Measurements from ENCODE around the gene BLOC1S3. TPM values are rescaled to one million over a fixed set of nuclear protein-coding genes. Genes with fewer than 3 reads are reported as not detected.

The BLOC1S3 gene
- polyA plus RNA-seq, 2 of the 4 experiments (the other 2 are of a cell fraction), result 7.5 to 12.2 TPM

GRCh38 chr19:45150751-45151281 is 27.8 kb upstream of the BLOC1S3 start:
- ChIA-PET CTCF (interaction anchor here (1.2 to 1.8 kb wide), 5 partner anchors 9 to 49 kb away, joined by 3 to 9 read pairs (median 5); no protein-coding TSS in a partner anchor), POLR2A (interaction anchor here (1.0 kb wide), 1 partner anchor 59 kb away, joined by 3 read pairs; no protein-coding TSS in a partner anchor)
- Histone ChIP-seq H3K4me1 (peaks cover 21% of the 10 kb centered on the region; the same call in 2 of the 3 replicates), H3K9me3 (no peaks in the 10 kb centered on the region), H3K4me3 (no peak overlapping the region), H3K27ac (peak overlapping the region in 1 of 2 experiments; percentile 26; a peak in 1 of 6 replicates), H3K4me2 (no peak overlapping the region)
- WGBS (ENCODE audit: missing lambda C conversion rate), result 58% methylated on average over 4 of the region's 4 CpGs
- FAIRE-seq, result no peak
- DNase-seq (ENCODE audit: low read depth in 1 of 2, low spot score in 1 of 2), result no peak
- TF ChIP-seq BHLHE40 (IDR thresholded peaks at IDR 0.05; ENCODE audit: low read depth, low read length) (no peak), HDAC2 (IDR thresholded peaks at IDR 0.05) (no peak), CBX2 (IDR thresholded peaks at IDR 0.05; ENCODE audit: borderline replicate concordance, low read depth) (no peak), ZSCAN20 (CRISPR knock-in tag; IDR thresholded peaks at IDR 0.05) (no peak), NFE2L2 (conservative IDR thresholded peaks at IDR 0.05; ENCODE audit: low read length) (no peak), MYC (IDR thresholded peaks at IDR 0.05; ENCODE audit: borderline replicate concordance, low read length) (no peak), SMC3 (IDR thresholded peaks at IDR 0.05) (no peak)
- TF ChIP-seq, protein P1, sequence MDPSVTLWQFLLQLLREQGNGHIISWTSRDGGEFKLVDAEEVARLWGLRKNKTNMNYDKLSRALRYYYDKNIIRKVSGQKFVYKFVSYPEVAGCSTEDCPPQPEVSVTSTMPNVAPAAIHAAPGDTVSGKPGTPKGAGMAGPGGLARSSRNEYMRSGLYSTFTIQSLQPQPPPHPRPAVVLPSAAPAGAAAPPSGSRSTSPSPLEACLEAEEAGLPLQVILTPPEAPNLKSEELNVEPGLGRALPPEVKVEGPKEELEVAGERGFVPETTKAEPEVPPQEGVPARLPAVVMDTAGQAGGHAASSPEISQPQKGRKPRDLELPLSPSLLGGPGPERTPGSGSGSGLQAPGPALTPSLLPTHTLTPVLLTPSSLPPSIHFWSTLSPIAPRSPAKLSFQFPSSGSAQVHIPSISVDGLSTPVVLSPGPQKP (IDR thresholded peaks at IDR 0.05; ENCODE audit: low read depth, low read length), result no peak
- ATAC-seq, result no peak

DNA sequence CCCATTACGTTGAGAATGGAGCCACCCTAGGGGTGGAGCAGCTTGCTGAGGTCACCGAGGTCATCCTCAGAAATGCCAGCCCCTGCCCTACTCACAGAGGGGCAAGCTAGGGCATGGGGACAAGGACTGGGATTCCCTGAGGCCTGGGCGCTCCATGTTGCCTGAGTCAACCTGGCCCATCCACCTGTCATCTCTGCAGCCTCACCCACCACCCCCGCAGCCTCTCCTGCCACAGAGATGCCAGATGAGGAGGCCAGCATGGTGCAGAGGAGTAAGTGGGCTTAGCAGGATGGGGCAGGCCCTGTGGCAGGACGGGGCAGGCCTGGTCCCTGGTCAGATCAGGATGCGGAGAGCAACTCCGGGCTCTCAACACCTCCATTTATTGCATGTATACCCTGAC is 27.3 kb upstream of the BLOC1S3 start:
- no peak for TF ChIP-seq RNF2 (IDR thresholded peaks at IDR 0.05; ENCODE audit: borderline replicate concordance, low read depth)
- no peak for TF ChIP-seq RARB (CRISPR knock-in tag; IDR thresholded peaks at IDR 0.05)
- TF ChIP-seq RAD21 (conservative IDR thresholded peaks at IDR 0.05 in 1 of 2, IDR thresholded peaks at IDR 0.05 in 1 of 2), result no peak
- TF ChIP-seq KDM5A (IDR thresholded peaks at IDR 0.05), result no peak
- no peak for TF ChIP-seq HOXB5 (CRISPR knock-in tag; IDR thresholded peaks at IDR 0.05)
- no peak for TF ChIP-seq MAFK (IDR thresholded peaks at IDR 0.05; ENCODE audit: partially characterized antibody)
- TF ChIP-seq JUN (IDR thresholded peaks at IDR 0.05), result no peak
- no peak for TF ChIP-seq CEBPB (IDR thresholded peaks at IDR 0.05)
- no peak for TF ChIP-seq POLR2A (IDR thresholded peaks at IDR 0.05; ENCODE audit: low read length)
- no peak for TF ChIP-seq TFCP2L1 (CRISPR knock-in tag; IDR thresholded peaks at IDR 0.05)
- TF ChIP-seq RCOR1 (IDR thresholded peaks at IDR 0.05; ENCODE audit: low read depth, low read length), result no peak
- TF ChIP-seq, protein P2, sequence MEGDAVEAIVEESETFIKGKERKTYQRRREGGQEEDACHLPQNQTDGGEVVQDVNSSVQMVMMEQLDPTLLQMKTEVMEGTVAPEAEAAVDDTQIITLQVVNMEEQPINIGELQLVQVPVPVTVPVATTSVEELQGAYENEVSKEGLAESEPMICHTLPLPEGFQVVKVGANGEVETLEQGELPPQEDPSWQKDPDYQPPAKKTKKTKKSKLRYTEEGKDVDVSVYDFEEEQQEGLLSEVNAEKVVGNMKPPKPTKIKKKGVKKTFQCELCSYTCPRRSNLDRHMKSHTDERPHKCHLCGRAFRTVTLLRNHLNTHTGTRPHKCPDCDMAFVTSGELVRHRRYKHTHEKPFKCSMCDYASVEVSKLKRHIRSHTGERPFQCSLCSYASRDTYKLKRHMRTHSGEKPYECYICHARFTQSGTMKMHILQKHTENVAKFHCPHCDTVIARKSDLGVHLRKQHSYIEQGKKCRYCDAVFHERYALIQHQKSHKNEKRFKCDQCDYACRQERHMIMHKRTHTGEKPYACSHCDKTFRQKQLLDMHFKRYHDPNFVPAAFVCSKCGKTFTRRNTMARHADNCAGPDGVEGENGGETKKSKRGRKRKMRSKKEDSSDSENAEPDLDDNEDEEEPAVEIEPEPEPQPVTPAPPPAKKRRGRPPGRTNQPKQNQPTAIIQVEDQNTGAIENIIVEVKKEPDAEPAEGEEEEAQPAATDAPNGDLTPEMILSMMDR (IDR thresholded peaks at IDR 0.05), result no peak
- no peak for TF ChIP-seq MAZ (IDR thresholded peaks at IDR 0.05; ENCODE audit: borderline replicate concordance, low read depth, low read length)
- TF ChIP-seq, protein P3, sequence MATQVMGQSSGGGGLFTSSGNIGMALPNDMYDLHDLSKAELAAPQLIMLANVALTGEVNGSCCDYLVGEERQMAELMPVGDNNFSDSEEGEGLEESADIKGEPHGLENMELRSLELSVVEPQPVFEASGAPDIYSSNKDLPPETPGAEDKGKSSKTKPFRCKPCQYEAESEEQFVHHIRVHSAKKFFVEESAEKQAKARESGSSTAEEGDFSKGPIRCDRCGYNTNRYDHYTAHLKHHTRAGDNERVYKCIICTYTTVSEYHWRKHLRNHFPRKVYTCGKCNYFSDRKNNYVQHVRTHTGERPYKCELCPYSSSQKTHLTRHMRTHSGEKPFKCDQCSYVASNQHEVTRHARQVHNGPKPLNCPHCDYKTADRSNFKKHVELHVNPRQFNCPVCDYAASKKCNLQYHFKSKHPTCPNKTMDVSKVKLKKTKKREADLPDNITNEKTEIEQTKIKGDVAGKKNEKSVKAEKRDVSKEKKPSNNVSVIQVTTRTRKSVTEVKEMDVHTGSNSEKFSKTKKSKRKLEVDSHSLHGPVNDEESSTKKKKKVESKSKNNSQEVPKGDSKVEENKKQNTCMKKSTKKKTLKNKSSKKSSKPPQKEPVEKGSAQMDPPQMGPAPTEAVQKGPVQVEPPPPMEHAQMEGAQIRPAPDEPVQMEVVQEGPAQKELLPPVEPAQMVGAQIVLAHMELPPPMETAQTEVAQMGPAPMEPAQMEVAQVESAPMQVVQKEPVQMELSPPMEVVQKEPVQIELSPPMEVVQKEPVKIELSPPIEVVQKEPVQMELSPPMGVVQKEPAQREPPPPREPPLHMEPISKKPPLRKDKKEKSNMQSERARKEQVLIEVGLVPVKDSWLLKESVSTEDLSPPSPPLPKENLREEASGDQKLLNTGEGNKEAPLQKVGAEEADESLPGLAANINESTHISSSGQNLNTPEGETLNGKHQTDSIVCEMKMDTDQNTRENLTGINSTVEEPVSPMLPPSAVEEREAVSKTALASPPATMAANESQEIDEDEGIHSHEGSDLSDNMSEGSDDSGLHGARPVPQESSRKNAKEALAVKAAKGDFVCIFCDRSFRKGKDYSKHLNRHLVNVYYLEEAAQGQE (IDR thresholded peaks at IDR 0.05), result no peak
- no peak for TF ChIP-seq CHD4 (IDR thresholded peaks at IDR 0.05; ENCODE audit: borderline replicate concordance)
- TF ChIP-seq GATA3 (IDR thresholded peaks at IDR 0.05; ENCODE audit: borderline replicate concordance), result no peak
- Histone ChIP-seq H3K27ac (peak overlapping the region in 1 of 2 experiments; percentile 26; a peak in 1 of 6 replicates), H3K9me3 (no peaks in the 10 kb centered on the region), H3K4me1 (peaks cover 21% of the 10 kb centered on the region; the same call in 2 of the 3 replicates), H3K4me2 (no peak overlapping the region), H3K4me3 (no peak overlapping the region)
- 83% methylated on average over 6 of the region's 7 CpGs for WGBS (ENCODE audit: missing lambda C conversion rate)
- DNase-seq (ENCODE audit: low read depth in 1 of 2, low spot score in 1 of 2), result no peak
- ChIA-PET POLR2A (interaction anchor here (1.0 kb wide), 1 partner anchor 59 kb away, joined by 3 read pairs; no protein-coding TSS in a partner anchor), CTCF (interaction anchor here (1.0 to 1.8 kb wide), 3 partner anchors 8 to 92 kb away, joined by 3 to 9 read pairs (median 3); no protein-coding TSS in a partner anchor)
- ATAC-seq, result no peak
- no peak for FAIRE-seq

Data from A549 (cell line).